Measurements from ENCODE around the gene LILRB1. TPM values are rescaled to one million over a fixed set of nuclear protein-coding genes. Genes with fewer than 3 reads are reported as not detected.

Gene LILRB1
- total RNA-seq, 2 donors from 2014 or later: 0.68 to 1.2 TPM

GRCh38 chr19:54684527-54684926 is 54.2 kb downstream of the LILRB1 start:
- H3K36me3 ChIP-seq: no peaks in the 10 kb centered on the region
- no peak for DNase-seq (ENCODE audit: low spot score)
- H3K4me1 ChIP-seq (replicated peaks): no peaks in the 10 kb centered on the region
- no peak overlapping the region for H3K4me3 ChIP-seq
- TF ChIP-seq POLR2AphosphoS5 (IDR thresholded peaks at IDR 0.05): no peak
- TF ChIP-seq CTCF (IDR thresholded peaks at IDR 0.05): no peak
- no peak for TF ChIP-seq POLR2A (IDR thresholded peaks at IDR 0.05)
- no peaks in the 10 kb centered on the region for H3K9me3 ChIP-seq
- intact Hi-C loops (cut with DNase I): no loop called here
- WGBS: 30% methylated on average over 3 of the region's 3 CpGs
- H3K27ac ChIP-seq: no peak overlapping the region
- peaks cover 3% of the 10 kb centered on the region for H3K27me3 ChIP-seq (replicated peaks; ENCODE audit: insufficient read depth)

Small RNA genes within 50 kb of the gene (microRNA-seq; reads per million reads assigned to microRNA genes)
- gene MIR8061: not detected

Small RNA genes within 50 kb of the gene (small RNA-seq; reads per million reads assigned to genes)
- gene AC245036.3 (0 reads per million in 2 donors), gene MIR8061 (0 reads per million in 2 donors)

Other genes starting within 250 kb of the LILRB1 start
- 100 to 1,000 TPM in 1 of 2 donors, 1 to 10 TPM in 1; 1.8 to 136 TPM for gene TTYH1, start 215.0 kb upstream of the LILRB1 start, total RNA-seq
- gene LENG8, start 181.3 kb upstream of the LILRB1 start, total RNA-seq: 100 to 1,000 TPM; 111 to 292 TPM
- gene LENG9, start 166.7 kb upstream of the LILRB1 start, total RNA-seq: 10 to 100 TPM; 18.6 to 22.2 TPM
- gene CDC42EP5, start 157.2 kb upstream of the LILRB1 start, total RNA-seq: 100 to 1,000 TPM; 102 to 193 TPM
- gene LAIR2, start 127.7 kb upstream of the LILRB1 start, total RNA-seq: not detected
- gene LILRA2, start 56.7 kb upstream of the LILRB1 start, total RNA-seq: 1 to 10 TPM; 1.6 to 2.5 TPM
- gene LILRA1, start 36.9 kb upstream of the LILRB1 start, total RNA-seq: 1 to 10 TPM in 1 of 2 donors, under 1 TPM in 1; 0.96 to 1.7 TPM
- gene LILRB4, start 32.5 kb downstream of the LILRB1 start, total RNA-seq: 1 to 10 TPM; 1.6 to 5.7 TPM
- gene KIR3DL3, start 94.0 kb downstream of the LILRB1 start, total RNA-seq: not detected
- not detected for gene KIR2DL3, start 108.0 kb downstream of the LILRB1 start, total RNA-seq
- not detected for gene KIR2DL1, start 139.3 kb downstream of the LILRB1 start, total RNA-seq
- not detected for gene KIR2DL4, start 173.1 kb downstream of the LILRB1 start, total RNA-seq
- gene KIR3DL1, start 186.0 kb downstream of the LILRB1 start, total RNA-seq: not detected
- gene KIR2DS4, start 202.2 kb downstream of the LILRB1 start, total RNA-seq: 1 to 10 TPM in 1 of 2 donors, not detected in 1; 1.4 TPM
- not detected for gene KIR3DL2, start 220.0 kb downstream of the LILRB1 start, total RNA-seq
- gene FCAR, start 243.8 kb downstream of the LILRB1 start, total RNA-seq: not detected

Measured in prostate gland (tissue), 2 donors.